ENCODE measurements around the gene DTWD2. TPM values are rescaled to one million over a fixed set of nuclear protein-coding genes. Genes with fewer than 3 reads are reported as not detected.

DTWD2 gene
- total and polyA plus RNA-seq, 7 donors: 2.4 to 10.4 (median 5.3) TPM

- no peak for DNase-seq
- H3K4me1 ChIP-seq: no peaks in the 10 kb centered on the region
- no peak overlapping the region for H3K27ac ChIP-seq
- H3K36me3 ChIP-seq: no peaks in the 10 kb centered on the region
- TF ChIP-seq EP300 (IDR thresholded peaks at IDR 0.05) (no peak), POLR2AphosphoS5 (IDR thresholded peaks at IDR 0.05) (no peak), POLR2A (IDR thresholded peaks at IDR 0.05) (no peak)
- TF ChIP-seq, protein P1, sequence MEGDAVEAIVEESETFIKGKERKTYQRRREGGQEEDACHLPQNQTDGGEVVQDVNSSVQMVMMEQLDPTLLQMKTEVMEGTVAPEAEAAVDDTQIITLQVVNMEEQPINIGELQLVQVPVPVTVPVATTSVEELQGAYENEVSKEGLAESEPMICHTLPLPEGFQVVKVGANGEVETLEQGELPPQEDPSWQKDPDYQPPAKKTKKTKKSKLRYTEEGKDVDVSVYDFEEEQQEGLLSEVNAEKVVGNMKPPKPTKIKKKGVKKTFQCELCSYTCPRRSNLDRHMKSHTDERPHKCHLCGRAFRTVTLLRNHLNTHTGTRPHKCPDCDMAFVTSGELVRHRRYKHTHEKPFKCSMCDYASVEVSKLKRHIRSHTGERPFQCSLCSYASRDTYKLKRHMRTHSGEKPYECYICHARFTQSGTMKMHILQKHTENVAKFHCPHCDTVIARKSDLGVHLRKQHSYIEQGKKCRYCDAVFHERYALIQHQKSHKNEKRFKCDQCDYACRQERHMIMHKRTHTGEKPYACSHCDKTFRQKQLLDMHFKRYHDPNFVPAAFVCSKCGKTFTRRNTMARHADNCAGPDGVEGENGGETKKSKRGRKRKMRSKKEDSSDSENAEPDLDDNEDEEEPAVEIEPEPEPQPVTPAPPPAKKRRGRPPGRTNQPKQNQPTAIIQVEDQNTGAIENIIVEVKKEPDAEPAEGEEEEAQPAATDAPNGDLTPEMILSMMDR (IDR thresholded peaks at IDR 0.05): no peak
- intact Hi-C loops (cut with DNase I): no loop called here
- no peak overlapping the region for H3K4me3 ChIP-seq
- H3K9me3 ChIP-seq: no peaks in the 10 kb centered on the region
- WGBS, 2 donors: 48 to 77% methylated on average over 3 of the region's 3 CpGs
- H3K27me3 ChIP-seq: no peaks in the 10 kb centered on the region
These were observed 50.8 kb downstream of the DTWD2 start for GRCh38 chr5:118937393-118938061.

- intact Hi-C loops (cut with DNase I): no loop called here
- 95 to 98% methylated on average over 1 of the region's 1 CpG for WGBS, 2 donors
- Histone ChIP-seq H3K36me3 (no peaks in the 10 kb centered on the region), H3K4me3 (no peak overlapping the region), H3K27ac (no peak overlapping the region), H3K27me3 (no peaks in the 10 kb centered on the region), H3K4me1 (no peaks in the 10 kb centered on the region), H3K9me3 (no peaks in the 10 kb centered on the region)
- TF ChIP-seq, protein P1 (IDR thresholded peaks at IDR 0.05): no peak
- no peak for TF ChIP-seq POLR2AphosphoS5 (IDR thresholded peaks at IDR 0.05)
- no peak for TF ChIP-seq EP300 (IDR thresholded peaks at IDR 0.05)
- TF ChIP-seq POLR2A (IDR thresholded peaks at IDR 0.05): no peak
- no peak for DNase-seq
These were observed 54.6 kb downstream of the DTWD2 start for GRCh38 chr5:118933703-118934102.

- no peaks in the 10 kb centered on the region for H3K27me3 ChIP-seq
- TF ChIP-seq POLR2A (IDR thresholded peaks at IDR 0.05): no peak
- TF ChIP-seq EP300 (IDR thresholded peaks at IDR 0.05): no peak
- TF ChIP-seq, protein P1 (IDR thresholded peaks at IDR 0.05): no peak
- TF ChIP-seq POLR2AphosphoS5 (IDR thresholded peaks at IDR 0.05): no peak
- no peak overlapping the region for H3K4me3 ChIP-seq
- H3K9me3 ChIP-seq: no peaks in the 10 kb centered on the region
- 91 to 99% methylated on average over 1 of the region's 1 CpG for WGBS, 2 donors
- no peaks in the 10 kb centered on the region for H3K4me1 ChIP-seq
- no peak for DNase-seq
- intact Hi-C loops (cut with DNase I): no loop called here
- no peaks in the 10 kb centered on the region for H3K36me3 ChIP-seq
- H3K27ac ChIP-seq: no peak overlapping the region
These were observed 56.8 kb downstream of the DTWD2 start for GRCh38 chr5:118931564-118931963.

DNA sequence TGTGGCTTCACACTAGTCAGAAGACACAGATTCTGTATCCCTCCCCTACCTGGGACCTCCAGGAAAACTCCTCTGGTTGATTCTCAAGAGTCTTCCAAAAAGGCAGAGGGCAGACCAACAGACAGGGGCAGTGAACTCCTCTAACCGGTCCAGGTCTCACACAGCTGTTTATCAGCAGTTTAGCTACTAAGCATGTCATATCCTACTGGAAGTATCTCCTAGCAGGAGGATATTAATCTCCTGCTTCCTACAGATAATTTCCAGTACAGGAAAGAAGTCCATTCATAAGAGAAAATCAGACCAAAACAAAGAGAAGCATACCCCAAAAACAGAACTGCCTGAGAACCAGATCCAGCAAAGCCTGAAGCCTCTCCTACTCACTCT lies 64.3 kb downstream of the DTWD2 start:
- TF ChIP-seq POLR2AphosphoS5 (IDR thresholded peaks at IDR 0.05): no peak
- TF ChIP-seq POLR2A (IDR thresholded peaks at IDR 0.05): no peak
- no peak for TF ChIP-seq EP300 (IDR thresholded peaks at IDR 0.05)
- TF ChIP-seq, protein P1 (IDR thresholded peaks at IDR 0.05): no peak
- intact Hi-C loops (cut with DNase I): no loop called here
- no peak overlapping the region for H3K4me3 ChIP-seq
- WGBS, 2 donors: 77 to 92% methylated on average over 1 of the region's 1 CpG
- DNase-seq: no peak
- H3K9me3 ChIP-seq: no peaks in the 10 kb centered on the region
- no peak overlapping the region for H3K27ac ChIP-seq
- peaks cover 0 to 13% (median 4%) of the 10 kb centered on the region in 4 donors for H3K4me1 ChIP-seq
- H3K36me3 ChIP-seq: no peaks in the 10 kb centered on the region
- H3K27me3 ChIP-seq: no peaks in the 10 kb centered on the region
